Measurements from ENCODE around the gene LRP1. TPM values are rescaled to one million over a fixed set of nuclear protein-coding genes. Genes with fewer than 3 reads are reported as not detected.

The LRP1 gene
- total RNA-seq, 4 donors from 2014 or later = 83.1 to 149 (median 106) TPM

DNA sequence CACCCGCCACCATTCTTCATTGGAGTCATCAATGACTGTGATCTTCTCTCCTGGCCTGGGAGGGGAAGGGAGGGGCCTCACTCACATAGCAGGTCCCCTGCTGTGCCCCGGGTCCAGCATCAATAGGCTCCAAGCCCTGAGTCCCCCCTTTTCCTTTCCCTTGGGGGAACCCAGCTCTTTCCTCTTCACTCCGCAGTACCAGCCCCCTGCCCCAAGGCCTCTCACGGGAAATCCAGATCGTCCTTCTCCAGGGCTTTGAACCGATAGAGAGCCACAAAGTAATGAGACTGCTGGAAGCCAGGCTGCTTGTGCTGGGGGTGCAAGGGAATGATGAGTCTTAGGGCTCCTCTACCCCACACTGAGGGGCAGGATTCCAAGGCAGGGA is 116.0 kb downstream of the LRP1 start:
- Histone ChIP-seq H3K9me3 (no peaks in the 10 kb centered on the region), H3K4me1 (peaks cover 48% of the 10 kb centered on the region), H3K4me3 (no peak overlapping the region), H3K27me3 (peaks cover 48% of the 10 kb centered on the region), H3K27ac (no peak overlapping the region), H3K36me3 (no peaks in the 10 kb centered on the region)
- TF ChIP-seq POLR2AphosphoS5 (IDR thresholded peaks at IDR 0.05) (no peak), EP300 (IDR thresholded peaks at IDR 0.05) (no peak), POLR2A (IDR thresholded peaks at IDR 0.05) (no peak)
- TF ChIP-seq, protein P1, sequence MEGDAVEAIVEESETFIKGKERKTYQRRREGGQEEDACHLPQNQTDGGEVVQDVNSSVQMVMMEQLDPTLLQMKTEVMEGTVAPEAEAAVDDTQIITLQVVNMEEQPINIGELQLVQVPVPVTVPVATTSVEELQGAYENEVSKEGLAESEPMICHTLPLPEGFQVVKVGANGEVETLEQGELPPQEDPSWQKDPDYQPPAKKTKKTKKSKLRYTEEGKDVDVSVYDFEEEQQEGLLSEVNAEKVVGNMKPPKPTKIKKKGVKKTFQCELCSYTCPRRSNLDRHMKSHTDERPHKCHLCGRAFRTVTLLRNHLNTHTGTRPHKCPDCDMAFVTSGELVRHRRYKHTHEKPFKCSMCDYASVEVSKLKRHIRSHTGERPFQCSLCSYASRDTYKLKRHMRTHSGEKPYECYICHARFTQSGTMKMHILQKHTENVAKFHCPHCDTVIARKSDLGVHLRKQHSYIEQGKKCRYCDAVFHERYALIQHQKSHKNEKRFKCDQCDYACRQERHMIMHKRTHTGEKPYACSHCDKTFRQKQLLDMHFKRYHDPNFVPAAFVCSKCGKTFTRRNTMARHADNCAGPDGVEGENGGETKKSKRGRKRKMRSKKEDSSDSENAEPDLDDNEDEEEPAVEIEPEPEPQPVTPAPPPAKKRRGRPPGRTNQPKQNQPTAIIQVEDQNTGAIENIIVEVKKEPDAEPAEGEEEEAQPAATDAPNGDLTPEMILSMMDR (IDR thresholded peaks at IDR 0.05) = no peak
- WGBS = 48% methylated on average over 6 of the region's 6 CpGs
- DNase-seq (ENCODE audit: low spot score in 2 of 2) = no peak

DNA sequence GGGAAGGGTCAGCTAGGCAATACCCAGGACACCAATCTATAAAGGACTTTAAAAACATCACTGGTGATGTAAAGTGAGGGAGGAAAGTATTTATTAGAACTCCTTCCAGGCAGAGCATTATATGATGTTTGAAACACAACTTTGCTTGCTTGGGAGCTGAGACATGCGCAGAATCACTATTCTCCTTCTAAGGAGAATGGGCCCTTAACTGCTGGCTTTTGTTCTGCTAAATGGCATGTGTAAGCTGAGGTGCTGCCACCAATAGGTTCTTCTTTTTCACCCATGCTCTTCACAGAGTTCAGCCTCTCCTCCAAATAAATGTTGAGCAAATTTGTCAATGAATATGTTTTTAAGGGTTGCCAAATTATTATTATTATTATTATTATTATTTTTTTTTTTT is 118.8 kb downstream of the LRP1 start:
- Histone ChIP-seq H3K4me3 (no peak overlapping the region), H3K27ac (no peak overlapping the region), H3K27me3 (peaks cover 21% of the 10 kb centered on the region), H3K36me3 (no peaks in the 10 kb centered on the region), H3K9me3 (no peaks in the 10 kb centered on the region), H3K4me1 (peaks cover 20% of the 10 kb centered on the region)
- DNase-seq (ENCODE audit: low spot score in 2 of 2) = no peak
- WGBS = 82% methylated on average over 1 of the region's 1 CpG
- TF ChIP-seq, protein P1 (IDR thresholded peaks at IDR 0.05) = no peak
- TF ChIP-seq POLR2AphosphoS5 (IDR thresholded peaks at IDR 0.05) (no peak), POLR2A (IDR thresholded peaks at IDR 0.05) (no peak), EP300 (IDR thresholded peaks at IDR 0.05) (no peak)

DNA sequence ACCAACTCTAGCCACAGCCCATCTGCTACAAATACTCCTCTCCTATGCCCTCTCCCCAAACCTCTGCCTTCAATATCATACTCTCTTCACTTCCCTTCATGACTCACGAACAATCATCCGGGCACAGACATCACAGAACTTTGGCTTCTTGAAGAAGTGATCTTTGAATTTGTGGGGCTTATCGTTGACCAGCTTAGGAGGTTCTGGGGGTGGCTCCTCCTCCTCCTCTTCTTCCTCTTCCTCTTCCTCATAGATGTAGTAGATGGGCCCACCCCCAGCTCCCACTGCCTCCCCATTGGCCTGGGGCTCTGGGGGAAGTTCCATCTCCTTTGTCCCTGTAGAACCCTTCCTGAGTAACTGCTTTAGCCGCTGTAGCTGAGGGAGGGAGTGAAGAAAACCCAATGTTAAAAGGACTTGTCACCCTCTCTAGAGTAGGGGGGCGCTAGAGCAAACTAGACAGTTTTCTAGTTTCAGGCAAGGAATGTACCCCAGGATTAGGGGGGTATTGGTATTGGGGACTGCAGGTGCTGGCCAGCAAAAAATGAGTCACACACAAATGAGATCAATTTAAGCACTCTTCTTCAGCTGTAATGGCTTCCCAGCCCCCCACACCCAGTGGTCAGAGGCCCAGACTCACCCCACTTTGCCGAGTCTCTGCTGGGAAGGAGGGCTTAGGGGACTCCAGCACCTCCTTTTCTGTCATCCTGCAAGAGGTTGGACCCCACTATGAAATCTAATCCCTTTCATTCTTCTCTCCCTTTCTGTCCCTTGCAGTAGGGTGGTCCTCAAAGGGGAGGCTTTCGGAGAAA is 120.9 kb downstream of the LRP1 start:
- WGBS = 74% methylated on average over 7 of the region's 7 CpGs
- H3K9me3 ChIP-seq = no peaks in the 10 kb centered on the region
- no peaks in the 10 kb centered on the region for H3K4me1 ChIP-seq
- H3K27me3 ChIP-seq = peaks cover 4% of the 10 kb centered on the region
- H3K4me3 ChIP-seq = no peak overlapping the region
- no peak overlapping the region for H3K27ac ChIP-seq
- peaks cover 4% of the 10 kb centered on the region for H3K36me3 ChIP-seq
- DNase-seq (ENCODE audit: low spot score in 2 of 2) = no peak
- TF ChIP-seq, protein P1 (IDR thresholded peaks at IDR 0.05) = no peak
- TF ChIP-seq POLR2A (IDR thresholded peaks at IDR 0.05) (no peak), POLR2AphosphoS5 (IDR thresholded peaks at IDR 0.05) (no peak), EP300 (IDR thresholded peaks at IDR 0.05) (no peak)

DNA sequence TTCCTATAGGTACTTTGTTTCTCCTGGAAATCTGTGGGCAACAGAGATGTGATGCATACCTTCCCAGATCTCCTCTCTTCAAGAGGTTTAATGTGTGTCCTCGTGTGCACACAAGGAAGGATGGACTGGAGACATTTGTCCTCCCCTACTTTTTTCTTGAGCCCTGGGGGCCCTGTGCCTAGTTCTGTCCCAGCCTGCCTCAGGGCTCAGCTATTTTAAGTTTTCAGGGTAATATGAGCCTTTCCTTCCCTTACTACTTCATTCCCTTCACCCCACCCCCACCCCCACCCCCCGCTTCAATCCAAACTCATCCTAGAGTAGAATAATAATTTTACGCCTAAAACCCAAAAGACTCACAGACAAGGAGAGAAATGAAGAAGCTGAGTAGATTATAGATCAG is 122.3 kb downstream of the LRP1 start:
- 85% methylated on average over 3 of the region's 3 CpGs for WGBS
- Histone ChIP-seq H3K9me3 (no peaks in the 10 kb centered on the region), H3K36me3 (peaks cover 18% of the 10 kb centered on the region), H3K4me3 (no peak overlapping the region), H3K4me1 (no peaks in the 10 kb centered on the region), H3K27ac (no peak overlapping the region), H3K27me3 (no peaks in the 10 kb centered on the region)
- TF ChIP-seq, protein P1 (IDR thresholded peaks at IDR 0.05) = no peak
- TF ChIP-seq POLR2AphosphoS5 (IDR thresholded peaks at IDR 0.05) (no peak), POLR2A (IDR thresholded peaks at IDR 0.05) (no peak)
- DNase-seq (ENCODE audit: low spot score in 2 of 2) = no peak

DNA sequence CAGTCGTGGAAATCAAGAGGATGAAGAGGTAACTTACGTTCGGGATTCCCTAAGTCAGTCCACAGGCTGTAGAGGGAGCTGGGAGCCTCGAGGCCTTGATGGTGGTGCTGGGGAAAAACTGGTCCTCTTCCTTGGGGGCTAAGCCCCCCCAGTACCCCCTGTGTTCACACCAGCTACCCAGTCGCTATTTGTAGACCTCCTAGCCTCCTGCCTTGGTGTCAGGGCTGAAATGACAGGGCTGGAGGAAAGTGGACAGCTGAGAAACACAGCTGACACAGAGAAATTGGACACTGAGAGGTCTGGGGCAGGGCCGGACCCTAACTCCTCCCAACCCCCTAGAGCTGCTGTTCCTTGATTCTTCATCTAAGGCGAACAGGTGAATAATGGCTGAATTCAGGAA is 122.7 kb downstream of the LRP1 start, which contains the start of gene STAC3:
Gene STAC3, minus strand, starts transcription at position 232 of the 400 bp plus-strand sequence. CDS start 1,551 bp downstream, outside the sequence.
- no peaks in the 10 kb centered on the region for H3K27me3 ChIP-seq
- 71% methylated on average over 7 of the region's 7 CpGs for WGBS
- peaks cover 22% of the 10 kb centered on the region for H3K36me3 ChIP-seq
- no peaks in the 10 kb centered on the region for H3K9me3 ChIP-seq
- H3K4me3 ChIP-seq = no peak within 1 kb of the TSS
- H3K4me1 ChIP-seq = no peaks in the 10 kb centered on the region
- no peak for TF ChIP-seq EP300 (IDR thresholded peaks at IDR 0.05)
- TF ChIP-seq, protein P1 (IDR thresholded peaks at IDR 0.05) = no peak
- no peak for TF ChIP-seq POLR2AphosphoS5 (IDR thresholded peaks at IDR 0.05)
- TF ChIP-seq POLR2A (IDR thresholded peaks at IDR 0.05) = no peak
- no peak for DNase-seq (ENCODE audit: low spot score in 2 of 2)
- H3K27ac ChIP-seq = no peak within 1 kb of the TSS
